H1 (cell line): Measurements from ENCODE around the gene LILRB4. TPM values are rescaled to one million over a fixed set of nuclear protein-coding genes. Genes with fewer than 3 reads are reported as not detected.

ENCODE experiments used
- CTCF ChIA-PET: fragments of 300-600 bp; sonication (Branson Sonifier 250); formaldehyde crosslinking; loops from one replicate; lab custom pipeline; 2021; ENCODE audit not compliant: partially characterized antibody; lab: Charles Lee
- POLR2A ChIA-PET: fragments of 300-600 bp; sonication (Branson Sonifier 250); formaldehyde crosslinking; loops from one replicate; lab custom pipeline; 2021; ENCODE audit warnings: inconsistent platforms; ENCODE audit not compliant: partially characterized antibody; lab: Charles Lee
- DNase-seq, 2 experiments: peaks; one replicate each; pipeline versions ENCODE4 v3.0.0 to v3.0.0-alpha.2; 2010 to 2022; ENCODE audit warnings: low spot score in 2 of 2, low read depth in 1 of 2, mixed read lengths in 1 of 2
- FAIRE-seq: peaks from 2 replicates; lab custom pipeline; 2011; peaks lifted over from hg19 to GRCh38; lab: Jason Lieb, UNC
- H2AFZ ChIP-seq: 2 replicates; pipeline ENCODE4 v1.8.1; 2012; ENCODE audit warnings: low read length, inconsistent platforms
- H2AK5ac ChIP-seq: 2 replicates; pipeline ENCODE4 v1.6.1; 2013; ENCODE audit warnings: low read depth, low read length
- H2BK120ac ChIP-seq: replicated peaks from 2 replicates; pipeline ENCODE3; 2013; ENCODE audit warnings: low read depth, low read length, inconsistent platforms
- H2BK12ac ChIP-seq: 2 replicates; pipeline ENCODE4 v1.6.1; 2013; ENCODE audit warnings: low read depth, low read length
- H2BK15ac ChIP-seq: 2 replicates; pipeline ENCODE4 v1.6.1; 2013; ENCODE audit warnings: low read length
- H2BK20ac ChIP-seq: 2 replicates; pipeline ENCODE4 v1.6.1; 2013; ENCODE audit warnings: low read length
- H2BK5ac ChIP-seq: 2 replicates; pipeline ENCODE4 v1.6.1; 2013; ENCODE audit warnings: low read depth, low read length
- H3K14ac ChIP-seq: 2 replicates; pipeline ENCODE4 v1.6.1; 2013; ENCODE audit warnings: inconsistent platforms; ENCODE audit not compliant: insufficient read length
- H3K18ac ChIP-seq: 2 replicates; pipeline ENCODE4 v1.6.1; 2013; ENCODE audit warnings: low read length; ENCODE audit errors: extremely low read depth
- H3K23ac ChIP-seq: 2 replicates; pipeline ENCODE4 v1.6.1; 2013; ENCODE audit warnings: inconsistent platforms; ENCODE audit not compliant: insufficient read length
- H3K23me2 ChIP-seq: 2 replicates; pipeline ENCODE4 v1.6.1; 2013; ENCODE audit warnings: low read depth, low read length
- H3K27ac ChIP-seq: 2 replicates; pipeline ENCODE4 v1.6.1; 2011; ENCODE audit warnings: low read depth, low read length, inconsistent platforms
- H3K27me3 ChIP-seq, 4 experiments: replicated peaks in 1 of 4; 1 replicate in 1 of 4; 2 replicates in 3 of 4; pipeline versions ENCODE4 v1.6.1 to v1.8.1; 2011 to 2013; ENCODE audit warnings: low read length in 3 of 4, mild to moderate bottlenecking in 3 of 4, inconsistent platforms in 2 of 4, mixed read lengths in 2 of 4, moderate library complexity in 1 of 4; ENCODE audit not compliant: control insufficient read depth in 3 of 4, insufficient read depth in 3 of 4; ENCODE audit errors: extremely low read depth in 1 of 4
- H3K36me3 ChIP-seq, 4 experiments: 2 replicates each; pipeline versions ENCODE4 v1.6.1 to v1.8.1; 2011 to 2013; ENCODE audit warnings: mild to moderate bottlenecking in 4 of 4, low read length in 3 of 4, moderate library complexity in 2 of 4, control low read depth in 1 of 4, inconsistent platforms in 1 of 4; ENCODE audit not compliant: insufficient read depth in 4 of 4, control insufficient read depth in 2 of 4
- H3K4ac ChIP-seq: replicated peaks from 2 replicates; pipeline ENCODE3; 2013; ENCODE audit warnings: low read length, low read depth, mixed read lengths, inconsistent platforms; ENCODE audit not compliant: insufficient read length
- H3K4me1 ChIP-seq, 4 experiments: replicated peaks in 1 of 4; 1 replicate in 1 of 4; 2 replicates in 3 of 4; pipeline versions ENCODE4 v1.6.1 to v1.8.1; 2011 to 2013; ENCODE audit warnings: low read length in 3 of 4, inconsistent platforms in 2 of 4, mixed read lengths in 1 of 4; ENCODE audit not compliant: insufficient read depth in 4 of 4, control insufficient read depth in 3 of 4
- H3K4me2 ChIP-seq, 2 experiments: 2 replicates each; pipeline versions ENCODE4 v1.6.1 to v1.8.1; 2011 to 2013; ENCODE audit warnings: low read depth in 2 of 2, low read length in 2 of 2, control low read depth in 1 of 2, inconsistent platforms in 1 of 2, mild to moderate bottlenecking in 1 of 2; ENCODE audit not compliant: insufficient read depth in 1 of 2
- H3K4me3 ChIP-seq, 4 experiments: fragments of 200-600, 300-600 bp in 1 of 4; sonication (generic), shearing (Covaris generic), sonication (Bioruptor Twin) in 1 of 4; 2 replicates each; pipeline versions ENCODE4 v1.5.1 to v1.8.1; 2011 to 2016; ENCODE audit warnings: low read length in 4 of 4, low read depth in 3 of 4, control low read depth in 2 of 4, inconsistent platforms in 2 of 4, mild to moderate bottlenecking in 2 of 4, mixed read lengths in 1 of 4, moderate library complexity in 1 of 4; ENCODE audit not compliant: insufficient read depth in 2 of 4; ENCODE audit errors: extremely low read depth in 1 of 4
- H3K56ac ChIP-seq: replicated peaks from 2 replicates; pipeline ENCODE3; 2013; ENCODE audit warnings: low read depth, mild to moderate bottlenecking, mixed read lengths, low read length, inconsistent platforms; ENCODE audit not compliant: insufficient read length
- H3K79me1 ChIP-seq: 2 replicates; pipeline ENCODE4 v1.6.1; 2013; ENCODE audit warnings: low read depth, low read length, control low read depth
- H3K79me2 ChIP-seq, 2 experiments: 2 replicates each; pipeline versions ENCODE4 v1.6.1 to v1.8.1; 2012 to 2013; ENCODE audit warnings: low read length in 2 of 2, mild to moderate bottlenecking in 2 of 2, inconsistent platforms in 1 of 2; ENCODE audit not compliant: insufficient read depth in 2 of 2, control insufficient read depth in 1 of 2
- H3K9ac ChIP-seq, 4 experiments: replicated peaks in 1 of 4; 1 replicate in 1 of 4; 2 replicates in 3 of 4; pipeline versions ENCODE4 v1.6.1 to v1.8.1; 2011 to 2013; ENCODE audit warnings: low read depth in 3 of 4, low read length in 3 of 4, control low read depth in 2 of 4, mild to moderate bottlenecking in 2 of 4, moderate library complexity in 2 of 4, inconsistent platforms in 1 of 4; ENCODE audit errors: extremely low read depth in 1 of 4
- H3K9me3 ChIP-seq, 2 experiments: 2 replicates each; pipeline versions ENCODE4 v1.6.1 to v1.8.1; 2012 to 2013; ENCODE audit warnings: mild to moderate bottlenecking in 2 of 2, moderate library complexity in 2 of 2, control low read depth in 1 of 2, inconsistent platforms in 1 of 2, low read depth in 1 of 2, low read length in 1 of 2, mixed read lengths in 1 of 2; ENCODE audit not compliant: insufficient read depth in 2 of 2
- H4K20me1 ChIP-seq, 2 experiments: replicated peaks in 1 of 2; 2 replicates each; pipeline versions ENCODE3 to v1.8.1; 2011 to 2013; ENCODE audit warnings: inconsistent platforms in 2 of 2, low read length in 2 of 2, mild to moderate bottlenecking in 1 of 2; ENCODE audit not compliant: insufficient read depth in 2 of 2, control insufficient read depth in 1 of 2
- H4K5ac ChIP-seq: 2 replicates; pipeline ENCODE4 v1.6.1; 2013; ENCODE audit warnings: low read length, low read depth, mixed read lengths, inconsistent platforms; ENCODE audit not compliant: insufficient read length
- H4K8ac ChIP-seq: 2 replicates; pipeline ENCODE4 v1.8.0; 2013; ENCODE audit warnings: mild to moderate bottlenecking, moderate library complexity, low read length, inconsistent platforms; ENCODE audit not compliant: insufficient read depth; ENCODE audit errors: extremely low read depth
- H4K91ac ChIP-seq: replicated peaks from 2 replicates; pipeline ENCODE3; 2013; ENCODE audit warnings: low read length, mixed read lengths, inconsistent platforms; ENCODE audit not compliant: insufficient read length
- CBX8 ChIP-seq: fragments of 300-800, 300-1000 bp; sonication (generic); IDR thresholded peaks from 2 replicates; pipeline ENCODE4 v1.7.1; 2016; ENCODE audit warnings: low read depth, low read length, borderline replicate concordance
- GTF2F1 ChIP-seq: IDR thresholded peaks from 2 replicates; pipeline ENCODE4 v1.6.1; 2012; ENCODE audit warnings: low read depth, low read length, improper control_type of control experiment, borderline replicate concordance
- MAFK ChIP-seq: IDR thresholded peaks from 2 replicates; pipeline ENCODE4 v1.6.1; 2012; ENCODE audit warnings: low read depth, mild to moderate bottlenecking, improper control_type of control experiment, low read length
- POLR2A ChIP-seq, 2 experiments: IDR thresholded peaks; 1 replicate in 1 of 2; 2 replicates in 1 of 2; pipeline ENCODE4 v1.6.1; 2011; ENCODE audit warnings: low read depth in 2 of 2, low read length in 2 of 2, mild to moderate bottlenecking in 2 of 2; ENCODE audit errors: control extremely low read depth in 1 of 2
- RBBP5 ChIP-seq: IDR thresholded peaks from 2 replicates; pipeline ENCODE4 v1.7.1; 2012; ENCODE audit warnings: low read depth, mild to moderate bottlenecking, inconsistent platforms, low read length, moderate library complexity, borderline replicate concordance
- RFX5 ChIP-seq: IDR thresholded peaks from 2 replicates; pipeline ENCODE4 v1.6.1; 2011; ENCODE audit warnings: low read depth, low read length, improper control_type of control experiment, borderline replicate concordance
- SIRT6 ChIP-seq: IDR thresholded peaks from one replicate; pipeline ENCODE4 v1.7.1; 2012; ENCODE audit warnings: low read length, inconsistent platforms
- TCF12 ChIP-seq: IDR thresholded peaks from 2 replicates; pipeline ENCODE4 v1.6.1; 2011; ENCODE audit warnings: low read depth, mild to moderate bottlenecking, low read length
- WGBS, 2 experiments: shearing (Covaris generic) in 1 of 2; methylation state at CpG; one replicate each; pipeline versions ENCODE4 v1.1.6 to v1.1.7; 2013 to 2015; ENCODE audit warnings: low lambda C conversion rate in 2 of 2, mixed read lengths in 2 of 2, inconsistent platforms in 1 of 2, low coverage in 1 of 2, missing lambda C conversion rate in 1 of 2; ENCODE audit not compliant: insufficient replicate concordance in 2 of 2, insufficient coverage in 1 of 2, insufficient read length in 1 of 2; ENCODE audit errors: extremely low coverage in 1 of 2, missing lambda C conversion rate in 1 of 2; 5-methylcytosine and 5-hydroxymethylcytosine counted together
- polyA plus RNA-seq, 7 experiments: library from polyadenylated mRNA; depleted of rRNA in 3 of 7; stranded (reverse) in 5 of 7; unstranded in 2 of 7; fragments of >200 nt in 5 of 7; fragments of 200-250 nt in 2 of 7; gene quantifications; 1 replicate in 5 of 7; 2 replicates in 1 of 7; 4 replicates in 1 of 7; pipeline versions ENCODE4 v1.2.1 to v1.2.3, GENCODE V29; 2011 to 2013; ENCODE audit warnings: missing spikeins in 2 of 7, mixed read lengths in 2 of 7
- total RNA-seq: library from RNA; stranded (reverse); fragmentation: NEBNext Ultra II Directional; extraction: Animal tissue kit (Norgen Biotek cat#: 25700); gene quantifications from 2 replicates; pipeline ENCODE4 v1.2.1, GENCODE V29; 2021

LILRB4 gene
- total and polyA plus RNA-seq, 2 of the 8 experiments (the other 6 are each of a cell fraction or from before 2014, with no cell fraction given), result not detected

DNA sequence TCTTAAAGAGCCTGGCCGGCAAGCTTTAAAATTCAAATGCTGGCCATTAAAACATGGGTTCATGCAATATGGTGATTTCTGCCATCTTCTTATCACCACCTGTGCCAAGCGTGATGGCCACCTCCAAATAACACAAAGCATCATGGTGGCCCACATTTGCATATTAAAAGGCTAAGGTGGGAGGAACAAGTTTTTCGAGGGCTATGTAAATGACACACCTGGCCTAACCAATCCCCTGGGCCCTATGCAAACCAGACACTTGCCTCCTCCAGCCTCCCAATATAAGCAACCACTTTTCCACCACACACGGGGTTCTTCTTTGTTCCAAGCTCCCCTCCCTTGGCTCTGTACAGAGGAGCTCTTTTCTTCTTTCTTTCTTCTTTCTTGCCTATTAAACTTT lies 14.4 kb downstream of the LILRB4 start:
- Histone ChIP-seq H4K5ac (no peak overlapping the region), H3K36me3 (no peaks in the 10 kb centered on the region), H3K4me1 (no peaks in the 10 kb centered on the region), H3K23ac (no peak overlapping the region), H2AFZ (no peak overlapping the region), H4K8ac (no peak overlapping the region), H4K20me1 (no peaks in the 10 kb centered on the region), H3K79me1 (no peaks in the 10 kb centered on the region), H3K56ac (no peak overlapping the region), H3K23me2 (no peaks in the 10 kb centered on the region), H2BK5ac (no peak overlapping the region), H4K91ac (no peak overlapping the region), H3K14ac (no peak overlapping the region), H3K27me3 (no peaks in the 10 kb centered on the region), H3K18ac (no peak overlapping the region), H3K9me3 (peaks cover 19 to 31% of the 10 kb centered on the region in 2 experiments; a peak in 3 of 4 replicates), H3K4me2 (no peak overlapping the region), H2BK120ac (no peak overlapping the region), H3K9ac (no peak overlapping the region), H3K4me3 (no peak overlapping the region), H3K27ac (no peak overlapping the region), H2BK15ac (no peak overlapping the region), H2BK12ac (no peak overlapping the region), H3K4ac (no peak overlapping the region), H2AK5ac (no peak overlapping the region), H2BK20ac (no peak overlapping the region), H3K79me2 (no peaks in the 10 kb centered on the region)
- WGBS, 2 experiments, result 78% methylated on average over 4 of the region's 4 CpGs; no CpG with 5 or more reads in 1 of the 2 experiments
- FAIRE-seq, result no peak
- DNase-seq, result no peak
- CTCF ChIA-PET, result interaction anchor here (0.6 to 0.9 kb wide), 2 partner anchors 10 to 342 kb away, joined by 3 read pairs; no protein-coding TSS in a partner anchor
- POLR2A ChIA-PET, result no interaction called here
- TF ChIP-seq RBBP5 (no peak), CBX8 (no peak), RFX5 (no peak), TCF12 (no peak), GTF2F1 (no peak), SIRT6 (no peak), POLR2A (IDR thresholded peaks at IDR 0.05; ENCODE audit: control extremely low read depth in 1 of 2, low read depth in 2 of 2, low read length in 2 of 2) (no peak), MAFK (no peak)
